Astrocyte (in vitro differentiated cells and primary cell): Measurements from ENCODE around the gene GNAQ. TPM values are rescaled to one million over a fixed set of nuclear protein-coding genes. Genes with fewer than 3 reads are reported as not detected.

Experiments
- DNase-seq: peaks from one replicate; pipeline ENCODE4 v3.0.0-alpha.2; 2010; ENCODE audit warnings: low read depth
- FAIRE-seq: peaks from 2 replicates; lab custom pipeline; 2011; peaks lifted over from hg19 to GRCh38; lab: Jason Lieb, UNC
- H2AFZ ChIP-seq: 2 replicates; pipeline ENCODE4 v1.6.0; 2012; ENCODE audit warnings: low read depth, low read length, inconsistent platforms
- H3K27ac ChIP-seq: 2 replicates; pipeline ENCODE4 v1.5.1; 2011; ENCODE audit warnings: low read depth, low read length, inconsistent platforms
- H3K27me3 ChIP-seq: 2 replicates; pipeline ENCODE4 v1.6.0; 2011; ENCODE audit warnings: low read length, inconsistent platforms; ENCODE audit not compliant: insufficient read depth
- H3K36me3 ChIP-seq: 2 replicates; pipeline ENCODE4 v1.5.1; 2011; ENCODE audit warnings: low read length, inconsistent platforms; ENCODE audit not compliant: insufficient read depth
- H3K4me1 ChIP-seq: 2 replicates; pipeline ENCODE4 v1.5.1; 2011; ENCODE audit warnings: low read length, inconsistent platforms; ENCODE audit not compliant: insufficient read depth
- H3K4me2 ChIP-seq: 2 replicates; pipeline ENCODE4 v1.6.0; 2012; ENCODE audit warnings: low read length, inconsistent platforms
- H3K4me3 ChIP-seq: 2 replicates; pipeline ENCODE4 v1.5.1; 2011; ENCODE audit warnings: low read depth, mild to moderate bottlenecking, low read length, inconsistent platforms; ENCODE audit not compliant: insufficient read depth
- H3K79me2 ChIP-seq: 2 replicates; pipeline ENCODE4 v1.6.0; 2012; ENCODE audit warnings: mild to moderate bottlenecking, low read length, inconsistent platforms; ENCODE audit not compliant: insufficient read depth
- H3K9ac ChIP-seq: 2 replicates; pipeline ENCODE4 v1.6.0; 2012; ENCODE audit warnings: mild to moderate bottlenecking, low read length, inconsistent platforms
- H3K9me3 ChIP-seq: 2 replicates; pipeline ENCODE4 v1.5.1; 2012; ENCODE audit warnings: low read depth, mild to moderate bottlenecking, low read length, inconsistent platforms; ENCODE audit not compliant: insufficient read depth
- H4K20me1 ChIP-seq: 2 replicates; pipeline ENCODE4 v1.6.0; 2012; ENCODE audit warnings: low read length, inconsistent platforms; ENCODE audit not compliant: insufficient read depth
- H3K27ac Mint-ChIP-seq: one replicate; pipeline ENCODE4 v1.8.0; 2021; ENCODE audit warnings: mild to moderate bottlenecking, mixed read lengths; ENCODE audit not compliant: unreplicated experiment
- H3K27me3 Mint-ChIP-seq: one replicate; pipeline ENCODE4 v1.8.0; 2021; ENCODE audit warnings: low read depth, mixed read lengths; ENCODE audit not compliant: unreplicated experiment
- H3K36me3 Mint-ChIP-seq: one replicate; pipeline ENCODE4 v1.8.0; 2021; ENCODE audit warnings: low read depth, mixed read lengths; ENCODE audit not compliant: unreplicated experiment
- H3K4me1 Mint-ChIP-seq: one replicate; pipeline ENCODE4 v1.8.0; 2021; ENCODE audit warnings: low read depth, mixed read lengths; ENCODE audit not compliant: unreplicated experiment
- H3K4me3 Mint-ChIP-seq: one replicate; pipeline ENCODE4 v1.8.0; 2021; ENCODE audit warnings: mild to moderate bottlenecking, moderate library complexity, mixed read lengths; ENCODE audit not compliant: unreplicated experiment
- H3K9me3 Mint-ChIP-seq: one replicate; pipeline ENCODE4 v1.8.0; 2021; ENCODE audit warnings: mild to moderate bottlenecking, mixed read lengths; ENCODE audit not compliant: unreplicated experiment
- CTCF ChIP-seq: IDR thresholded peaks from 2 replicates; pipeline ENCODE4 v1.5.1; 2011; ENCODE audit warnings: low read depth, mild to moderate bottlenecking, inconsistent platforms, low read length, moderate library complexity; ENCODE audit not compliant: insufficient read depth
- EZH2 ChIP-seq: IDR thresholded peaks from 2 replicates; pipeline ENCODE4 v1.6.1; 2012; ENCODE audit warnings: mild to moderate bottlenecking, low read length, inconsistent platforms; ENCODE audit not compliant: insufficient read depth
- total RNA-seq: library from RNA; stranded (reverse); gene quantifications from 2 replicates; pipeline ENCODE4 v1.2.1, GENCODE V29; 2021

GNAQ gene
- total RNA-seq, 1 donor from 2014 or later, result 74.9 TPM

- H3K36me3 Mint-ChIP-seq, result peaks cover 5% of the 10 kb centered on the region
- H3K4me1 Mint-ChIP-seq, result peaks cover 2% of the 10 kb centered on the region
- no peak overlapping the region for H3K27ac ChIP-seq
- peak overlapping the region; percentile 29 for H3K27ac Mint-ChIP-seq
- TF ChIP-seq CTCF (no peak), EZH2 (no peak)
- H3K9ac ChIP-seq, result no peak overlapping the region
- peaks cover 4% of the 10 kb centered on the region for H3K9me3 Mint-ChIP-seq
- no peak overlapping the region for H3K4me3 ChIP-seq
- H3K4me1 ChIP-seq, result peaks cover 12% of the 10 kb centered on the region
- H3K4me3 Mint-ChIP-seq, result no peak overlapping the region
- no peak overlapping the region for H2AFZ ChIP-seq
- no peak overlapping the region for H3K4me2 ChIP-seq
- DNase-seq (no peak), FAIRE-seq (no peak)
- no peaks in the 10 kb centered on the region for H3K9me3 ChIP-seq
- H4K20me1 ChIP-seq, result peaks cover 55% of the 10 kb centered on the region
- H3K79me2 ChIP-seq, result peaks cover 16% of the 10 kb centered on the region
- no peaks in the 10 kb centered on the region for H3K27me3 ChIP-seq
- no peaks in the 10 kb centered on the region for H3K27me3 Mint-ChIP-seq
- H3K36me3 ChIP-seq, result no peaks in the 10 kb centered on the region
Measured at GRCh38 chr9:77854916-77855311, 176.7 kb downstream of the GNAQ start.

- Histone ChIP-seq H2AFZ (no peak overlapping the region), H3K9me3 (no peaks in the 10 kb centered on the region), H3K4me2 (no peak overlapping the region), H3K9ac (no peak overlapping the region), H3K79me2 (peaks cover 20% of the 10 kb centered on the region), H3K4me3 (no peak overlapping the region), H3K27ac (no peak overlapping the region), H3K4me1 (peaks cover 13% of the 10 kb centered on the region), H4K20me1 (peaks cover 59% of the 10 kb centered on the region), H3K36me3 (no peaks in the 10 kb centered on the region), H3K27me3 (no peaks in the 10 kb centered on the region)
- Mint-ChIP-seq H3K9me3 (peaks cover 4% of the 10 kb centered on the region), H3K27ac (no peak overlapping the region), H3K36me3 (peaks cover 5% of the 10 kb centered on the region), H3K27me3 (no peaks in the 10 kb centered on the region), H3K4me3 (no peak overlapping the region), H3K4me1 (peaks cover 2% of the 10 kb centered on the region)
- FAIRE-seq (no peak), DNase-seq (no peak)
- TF ChIP-seq EZH2, result no peak
Measured at GRCh38 chr9:77854258-77854915, 177.2 kb downstream of the GNAQ start.

GRCh38 chr9:77853716-77854115 is 177.9 kb downstream of the GNAQ start:
- Histone ChIP-seq H3K9ac (no peak overlapping the region), H3K4me2 (no peak overlapping the region), H3K79me2 (peaks cover 19% of the 10 kb centered on the region), H3K27me3 (no peaks in the 10 kb centered on the region), H3K4me3 (no peak overlapping the region), H3K36me3 (no peaks in the 10 kb centered on the region), H3K9me3 (no peaks in the 10 kb centered on the region), H3K27ac (no peak overlapping the region), H2AFZ (no peak overlapping the region), H3K4me1 (peaks cover 19% of the 10 kb centered on the region), H4K20me1 (peaks cover 61% of the 10 kb centered on the region)
- DNase-seq, result no peak
- Mint-ChIP-seq H3K36me3 (peaks cover 3% of the 10 kb centered on the region), H3K4me3 (no peak overlapping the region), H3K9me3 (peaks cover 4% of the 10 kb centered on the region), H3K27ac (no peak overlapping the region), H3K27me3 (no peaks in the 10 kb centered on the region), H3K4me1 (peaks cover 5% of the 10 kb centered on the region)
- FAIRE-seq, result no peak
- TF ChIP-seq CTCF (no peak), EZH2 (no peak)
